OCI-LY7 (cell line): ENCODE data around the gene PCDH1.

Experiments
- CTCF ChIP-seq: fragments of 200-600 bp; sonication (generic); conservative IDR thresholded peaks from 2 replicates; pipeline ENCODE4 v1.5.1; 2014; ENCODE audit warnings: mild to moderate bottlenecking, antibody characterized with exemption, low read length, moderate library complexity, mixed read lengths
- EZH2phosphoT487 ChIP-seq: fragments of 200-600 bp; sonication (generic); IDR thresholded peaks from 2 replicates; pipeline ENCODE4 v1.6.1; 2018; ENCODE audit warnings: low read depth, borderline replicate concordance, mild to moderate bottlenecking, mixed run types, antibody characterized with exemption, low read length, moderate library complexity, mixed read lengths

GRCh38 chr5:141883892-141884318, 5.7 kb upstream of the PCDH1 start:
- TF ChIP-seq CTCF (no peak), EZH2phosphoT487 (no peak)
